SK-N-MC (cell line): ENCODE data around the gene MTA1.

Source experiments
- DNase-seq: peaks from one replicate; pipeline ENCODE4 v3.0.0-alpha.2; 2011; ENCODE audit warnings: low read depth, low spot score
- H3K27ac ChIP-seq: fragments of 200-600 bp; sonication (generic); 2 replicates; pipeline ENCODE4 v1.5.1; 2016; ENCODE audit warnings: mixed run types
- H3K36me3 ChIP-seq: fragments of 200-600 bp; sonication (generic); 2 replicates; pipeline ENCODE4 v1.6.1; 2017; ENCODE audit warnings: antibody characterized with exemption, low read length, mixed read lengths; ENCODE audit not compliant: insufficient read depth
- H3K4me3 ChIP-seq: fragments of 200-600 bp; sonication (generic); 2 replicates; pipeline ENCODE4 v1.5.1; 2016
- H3K9ac ChIP-seq: fragments of 200-600 bp; sonication (generic); 2 replicates; pipeline ENCODE4 v1.8.0; 2017; ENCODE audit warnings: mixed run types, mixed read lengths; ENCODE audit not compliant: insufficient read length
- H3K9me3 ChIP-seq: fragments of 200-600 bp; sonication (generic); 2 replicates; pipeline ENCODE4 v1.6.1; 2017; ENCODE audit warnings: low read depth, mild to moderate bottlenecking, antibody characterized with exemption, low read length, moderate library complexity, mixed read lengths
- EZH2 ChIP-seq: fragments of 200-600 bp; sonication (generic); IDR thresholded peaks from one replicate; pipeline ENCODE4 v1.6.1; 2017; ENCODE audit warnings: antibody characterized with exemption
- FOXP2 ChIP-seq: optimal IDR thresholded peaks from 2 replicates; pipeline ENCODE3; 2011; ENCODE audit warnings: mild to moderate bottlenecking, moderate library complexity; ENCODE audit not compliant: insufficient read depth; ENCODE audit errors: extremely low read length, control extremely low read depth
- POLR2AphosphoS5 ChIP-seq: IDR thresholded peaks from 2 replicates; pipeline ENCODE4 v1.6.1; 2012; ENCODE audit warnings: mild to moderate bottlenecking, low read depth, low read length, borderline replicate concordance

MTA1 gene

GRCh38 chr14:105501504-105502291 lies 82.1 kb downstream of the MTA1 start:
- no peak overlapping the region for H3K9ac ChIP-seq
- no peaks in the 10 kb centered on the region for H3K36me3 ChIP-seq
- no peak overlapping the region for H3K4me3 ChIP-seq
- TF ChIP-seq POLR2AphosphoS5: no peak
- TF ChIP-seq FOXP2: no peak
- TF ChIP-seq EZH2: no peak
- H3K27ac ChIP-seq: no peak overlapping the region
- no peaks in the 10 kb centered on the region for H3K9me3 ChIP-seq
- DNase-seq: no peak

GRCh38 chr14:105502446-105503295 lies 83.0 kb downstream of the MTA1 start:
- TF ChIP-seq FOXP2: no peak
- TF ChIP-seq EZH2: no peak
- no peak for TF ChIP-seq POLR2AphosphoS5

GRCh38 chr14:105503296-105503640 lies 83.6 kb downstream of the MTA1 start:
- H3K4me3 ChIP-seq: no peak overlapping the region
- H3K27ac ChIP-seq: no peak overlapping the region
- H3K9me3 ChIP-seq: no peaks in the 10 kb centered on the region
- DNase-seq: no peak
- H3K36me3 ChIP-seq: no peaks in the 10 kb centered on the region
- TF ChIP-seq EZH2: no peak
- no peak for TF ChIP-seq POLR2AphosphoS5
- H3K9ac ChIP-seq: no peak overlapping the region

More at GRCh38 chr14:105502446-105503295, 83.0 kb downstream of the MTA1 start:
- H3K27ac ChIP-seq: no peak overlapping the region
- H3K4me3 ChIP-seq: no peak overlapping the region
- no peak for DNase-seq
- H3K9me3 ChIP-seq: no peaks in the 10 kb centered on the region
- H3K36me3 ChIP-seq: no peaks in the 10 kb centered on the region
- no peak overlapping the region for H3K9ac ChIP-seq

GRCh38 chr14:105503935-105504692 lies 84.5 kb downstream of the MTA1 start:
- no peak for DNase-seq
- no peaks in the 10 kb centered on the region for H3K9me3 ChIP-seq
- no peak overlapping the region for H3K27ac ChIP-seq
- H3K9ac ChIP-seq: no peak overlapping the region
- no peak overlapping the region for H3K4me3 ChIP-seq
- no peaks in the 10 kb centered on the region for H3K36me3 ChIP-seq
- TF ChIP-seq FOXP2 (no peak), EZH2 (no peak)

DNA sequence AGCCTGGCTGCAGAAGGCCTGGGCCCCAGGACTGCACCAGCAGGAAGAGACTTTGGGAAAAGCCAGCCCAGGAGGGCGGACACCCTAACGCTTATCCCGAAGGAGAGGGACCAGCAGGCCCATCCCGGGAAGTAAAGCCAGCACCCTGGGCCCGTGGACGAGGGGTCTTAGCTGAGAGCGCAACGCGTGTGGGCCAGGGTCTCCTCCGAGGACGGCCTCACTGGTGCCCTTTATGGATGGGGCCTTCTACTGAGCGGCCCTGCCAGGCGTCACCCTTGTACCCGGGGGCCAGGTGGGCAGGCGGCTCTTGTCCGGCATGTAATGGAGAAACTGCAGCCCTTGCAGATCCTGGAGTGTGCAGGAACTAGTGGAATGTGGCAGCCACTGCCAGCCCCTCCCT lies 85.5 kb downstream of the MTA1 start:
- no peak overlapping the region for H3K4me3 ChIP-seq
- H3K36me3 ChIP-seq: no peaks in the 10 kb centered on the region
- no peaks in the 10 kb centered on the region for H3K9me3 ChIP-seq
- H3K9ac ChIP-seq: no peak overlapping the region
- DNase-seq: no peak
- no peak for TF ChIP-seq FOXP2
- no peak for TF ChIP-seq EZH2
- no peak for TF ChIP-seq POLR2AphosphoS5
- H3K27ac ChIP-seq: no peak overlapping the region

DNA sequence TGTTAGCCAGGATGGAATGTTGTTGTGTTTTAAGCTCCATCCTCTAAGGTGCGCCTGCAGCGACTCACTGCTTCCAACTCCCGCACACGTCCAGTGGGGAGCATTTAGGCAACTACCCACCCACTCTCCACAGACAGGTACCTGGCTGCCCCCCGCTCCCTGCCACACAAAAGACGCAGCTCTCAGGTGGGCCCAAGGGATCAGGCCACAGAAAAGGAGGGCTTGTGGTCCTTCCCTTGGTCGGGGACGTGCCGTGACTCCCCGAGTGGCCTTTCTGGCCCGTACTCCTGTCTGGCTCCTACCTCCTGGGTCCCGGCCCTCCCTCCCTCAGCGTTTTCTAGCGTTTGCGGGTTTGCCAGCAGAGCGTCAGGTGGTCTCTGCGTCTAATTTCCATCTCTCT lies 87.6 kb downstream of the MTA1 start:
- TF ChIP-seq EZH2: no peak
- TF ChIP-seq FOXP2: no peak
- no peaks in the 10 kb centered on the region for H3K9me3 ChIP-seq

GRCh38 chr14:105508069-105508468 lies 88.4 kb downstream of the MTA1 start:
- DNase-seq: no peak
- H3K9ac ChIP-seq: no peak overlapping the region
- no peaks in the 10 kb centered on the region for H3K36me3 ChIP-seq
- no peak overlapping the region for H3K27ac ChIP-seq
- no peak for TF ChIP-seq POLR2AphosphoS5
- TF ChIP-seq EZH2: no peak
- TF ChIP-seq FOXP2: no peak
- H3K9me3 ChIP-seq: no peaks in the 10 kb centered on the region
- no peak overlapping the region for H3K4me3 ChIP-seq

More for the DNA sequence above, 87.6 kb downstream of the MTA1 start:
- Histone ChIP-seq H3K9ac (no peak overlapping the region), H3K27ac (no peak overlapping the region), H3K36me3 (no peaks in the 10 kb centered on the region), H3K4me3 (no peak overlapping the region)
- no peak for DNase-seq

GRCh38 chr14:105508601-105509000 lies 89.0 kb downstream of the MTA1 start:
- Histone ChIP-seq H3K36me3 (no peaks in the 10 kb centered on the region), H3K9ac (no peak overlapping the region), H3K9me3 (no peaks in the 10 kb centered on the region), H3K27ac (no peak overlapping the region), H3K4me3 (no peak overlapping the region)
- no peak for DNase-seq
- TF ChIP-seq EZH2: no peak
- TF ChIP-seq FOXP2: no peak
- TF ChIP-seq POLR2AphosphoS5: no peak

GRCh38 chr14:105517096-105517495 lies 97.5 kb downstream of the MTA1 start:
- Histone ChIP-seq H3K9ac (no peak overlapping the region), H3K9me3 (no peaks in the 10 kb centered on the region), H3K36me3 (no peaks in the 10 kb centered on the region), H3K4me3 (no peak overlapping the region), H3K27ac (no peak overlapping the region)
- no peak for TF ChIP-seq EZH2
- TF ChIP-seq POLR2AphosphoS5: no peak
- no peak for TF ChIP-seq FOXP2
- DNase-seq: no peak
